GM21423 (cell line): ENCODE data around the gene USP35.
A peak's percentile ranks its signal among the peaks of the same experiment; 100 is the strongest.
"Not testable (repeated sequence)": the region's sequence is repeated elsewhere in the genome, so short reads cannot be mapped to it uniquely, and the experiment has no call there.

Experiments
- ATAC-seq: cut with Tn5 transposase; IDR thresholded peaks from one replicate; pipeline ENCODE4 v1.9.1; 2021; ENCODE audit warnings: mild to moderate bottlenecking, moderate library complexity; ENCODE audit not compliant: unreplicated experiment

The USP35 gene

GRCh38 chr11:78168539-78169477, 19.9 kb upstream of the USP35 start:
- ATAC-seq = no peak

- ATAC-seq = no peak
Measured at GRCh38 chr11:78170413-78170812, 18.3 kb upstream of the USP35 start.

- no peak for ATAC-seq
Measured at GRCh38 chr11:78170874-78171549, 17.7 kb upstream of the USP35 start.

- ATAC-seq = no peak
Measured at GRCh38 chr11:78171951-78172350, 16.8 kb upstream of the USP35 start.

- not testable (repeated sequence) for ATAC-seq
Measured at GRCh38 chr11:78175862-78176261, 12.9 kb upstream of the USP35 start.

GRCh38 chr11:78176605-78177141, 12.0 kb upstream of the USP35 start:
- ATAC-seq = no peak

- ATAC-seq = no peak
Measured at GRCh38 chr11:78177216-78177615, 11.5 kb upstream of the USP35 start.

GRCh38 chr11:78179459-78180071, 9.2 kb upstream of the USP35 start:
- no peak for ATAC-seq

GRCh38 chr11:78180751-78181150, 8.0 kb upstream of the USP35 start:
- no peak for ATAC-seq

GRCh38 chr11:78181185-78181584, 7.5 kb upstream of the USP35 start:
- no peak for ATAC-seq

GRCh38 chr11:78187366-78188285, 1.1 kb upstream of the USP35 start:
- ATAC-seq = peak; percentile 19

- ATAC-seq = no peak
Measured at GRCh38 chr11:78189174-78189724, 530 bp downstream of the USP35 start.

GRCh38 chr11:78189851-78190250, 1.1 kb downstream of the USP35 start:
- ATAC-seq = no peak

- no peak for ATAC-seq
Measured at GRCh38 chr11:78190374-78190773, 1.7 kb downstream of the USP35 start.

- no peak for ATAC-seq
Measured at GRCh38 chr11:78190871-78191538, 2.3 kb downstream of the USP35 start.

- no peak for ATAC-seq
Measured at GRCh38 chr11:78192223-78192719, 3.6 kb downstream of the USP35 start.

- ATAC-seq = no peak
Measured at GRCh38 chr11:78192911-78193351, 4.2 kb downstream of the USP35 start.

- no peak for ATAC-seq
Measured at GRCh38 chr11:78193806-78194205, 5.1 kb downstream of the USP35 start.

GRCh38 chr11:78194490-78194889, 5.8 kb downstream of the USP35 start:
- no peak for ATAC-seq
